Measurements from ENCODE around the gene MAP3K2. TPM values are rescaled to one million over a fixed set of nuclear protein-coding genes. Genes with fewer than 3 reads are reported as not detected.

MAP3K2 gene
- total RNA-seq, 1 experiment from 2014 or later = 54.8 TPM

GRCh38 chr2:127421871-127422558, 34.2 kb upstream of the MAP3K2 start:
- Histone ChIP-seq H3K4me1 (ENCODE audit: insufficient read depth, low read length, poor library complexity, severe bottlenecking) (peaks cover 7% of the 10 kb centered on the region), H3K9me3 (ENCODE audit: low read depth, low read length, poor library complexity, severe bottlenecking) (no peaks in the 10 kb centered on the region), H3K27me3 (replicated peaks; ENCODE audit: insufficient read depth, low read depth, low read length, poor library complexity) (no peaks in the 10 kb centered on the region), H3K27ac (ENCODE audit: low read depth, low read length, poor library complexity, severe bottlenecking) (no peak overlapping the region), H3K36me3 (ENCODE audit: insufficient read depth, low read length, poor library complexity, severe bottlenecking) (no peaks in the 10 kb centered on the region), H3K4me3 (ENCODE audit: low read depth, low read length, poor library complexity, severe bottlenecking) (no peak overlapping the region)
- ChIA-PET POLR2A (ENCODE audit: low non-redundant PET) (no interaction called here), CTCF (no interaction called here)
- no peak for TF ChIP-seq EZH2 (IDR thresholded peaks at IDR 0.05; ENCODE audit: borderline replicate concordance, low read depth, low read length, poor library complexity, severe bottlenecking)
- no peak for TF ChIP-seq CTCF (conservative IDR thresholded peaks at IDR 0.05; ENCODE audit: low read depth, low read length)
- no peak for DNase-seq (ENCODE audit: low spot score)
- no TSS peak for BruUV-seq (replicated peaks)
- intact Hi-C loops (cut with micrococcal nuclease; ENCODE audit: unreplicated experiment) = no loop called here

- POLR2A ChIA-PET (ENCODE audit: low non-redundant PET) = no interaction called here
- intact Hi-C loops (cut with micrococcal nuclease; ENCODE audit: unreplicated experiment) = no loop called here
- CTCF ChIA-PET = no interaction called here
- TF ChIP-seq CTCF (conservative IDR thresholded peaks at IDR 0.05; ENCODE audit: low read depth, low read length) (no peak), EZH2 (IDR thresholded peaks at IDR 0.05; ENCODE audit: borderline replicate concordance, low read depth, low read length, poor library complexity, severe bottlenecking) (no peak)
- H3K36me3 ChIP-seq (ENCODE audit: insufficient read depth, low read length, poor library complexity, severe bottlenecking) = no peaks in the 10 kb centered on the region
- BruUV-seq (replicated peaks) = no TSS peak
- no peaks in the 10 kb centered on the region for H3K9me3 ChIP-seq (ENCODE audit: low read depth, low read length, poor library complexity, severe bottlenecking)
- no peak overlapping the region for H3K27ac ChIP-seq (ENCODE audit: low read depth, low read length, poor library complexity, severe bottlenecking)
- H3K4me3 ChIP-seq (ENCODE audit: low read depth, low read length, poor library complexity, severe bottlenecking) = no peak overlapping the region
- DNase-seq (ENCODE audit: low spot score) = no peak
- H3K27me3 ChIP-seq (replicated peaks; ENCODE audit: insufficient read depth, low read depth, low read length, poor library complexity) = no peaks in the 10 kb centered on the region
- H3K4me1 ChIP-seq (ENCODE audit: insufficient read depth, low read length, poor library complexity, severe bottlenecking) = peaks cover 11% of the 10 kb centered on the region
Observed at GRCh38 chr2:127421116-127421800, 33.5 kb upstream of the MAP3K2 start.

- no peak for TF ChIP-seq CTCF (conservative IDR thresholded peaks at IDR 0.05; ENCODE audit: low read depth, low read length)
- no peak for TF ChIP-seq EZH2 (IDR thresholded peaks at IDR 0.05; ENCODE audit: borderline replicate concordance, low read depth, low read length, poor library complexity, severe bottlenecking)
- POLR2A ChIA-PET (ENCODE audit: low non-redundant PET) = no interaction called here
- Histone ChIP-seq H3K36me3 (ENCODE audit: insufficient read depth, low read length, poor library complexity, severe bottlenecking) (no peaks in the 10 kb centered on the region), H3K4me1 (ENCODE audit: insufficient read depth, low read length, poor library complexity, severe bottlenecking) (peaks cover 11% of the 10 kb centered on the region), H3K27me3 (replicated peaks; ENCODE audit: insufficient read depth, low read depth, low read length, poor library complexity) (no peaks in the 10 kb centered on the region), H3K9me3 (ENCODE audit: low read depth, low read length, poor library complexity, severe bottlenecking) (no peaks in the 10 kb centered on the region), H3K4me3 (ENCODE audit: low read depth, low read length, poor library complexity, severe bottlenecking) (no peak overlapping the region), H3K27ac (ENCODE audit: low read depth, low read length, poor library complexity, severe bottlenecking) (no peak overlapping the region)
- no TSS peak for BruUV-seq (replicated peaks)
- CTCF ChIA-PET = interaction anchor here (0.8 kb wide), 1 partner anchor 223 kb away, joined by 3 read pairs; no protein-coding TSS in a partner anchor
- intact Hi-C loops (cut with micrococcal nuclease; ENCODE audit: unreplicated experiment) = no loop called here
- DNase-seq (ENCODE audit: low spot score) = no peak
Observed at GRCh38 chr2:127420039-127420864, 32.5 kb upstream of the MAP3K2 start.

Measured in A673 (cell line).